ENCODE data around the gene PLXDC2.
A peak's percentile ranks its signal among the peaks of the same experiment; 100 is the strongest.
"Not testable (repeated sequence)": the region's sequence is repeated elsewhere in the genome, so short reads cannot be mapped to it uniquely, and the experiment has no call there.

PLXDC2 gene

DNA sequence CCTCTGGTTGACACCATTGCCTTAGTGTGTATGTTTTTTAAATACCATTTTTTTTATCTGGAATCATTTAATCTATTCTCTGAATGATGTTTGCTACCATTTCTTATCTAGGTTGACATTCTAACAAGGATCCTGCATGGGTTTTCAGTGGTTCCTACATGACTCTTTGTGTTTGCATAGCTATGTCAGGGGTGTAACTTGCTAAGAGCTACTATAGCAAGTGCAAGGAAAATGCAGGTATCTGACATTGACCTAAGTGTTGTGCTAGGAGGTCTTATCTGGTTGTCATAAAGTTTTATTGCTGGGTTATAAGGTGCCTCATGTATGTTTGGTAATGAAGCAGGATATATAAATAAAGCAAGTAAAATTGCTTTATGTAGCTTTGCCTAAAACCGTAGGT is 183.2 kb downstream of the PLXDC2 start:
- TF ChIP-seq CTCF (conservative IDR thresholded peaks at IDR 0.05), result no peak
- peak overlapping the region; percentile 48 for H3K27ac ChIP-seq

- H3K27ac ChIP-seq, result not testable (repeated sequence)
These were observed 185.8 kb downstream of the PLXDC2 start for GRCh38 chr10:20002026-20002425.

DNA sequence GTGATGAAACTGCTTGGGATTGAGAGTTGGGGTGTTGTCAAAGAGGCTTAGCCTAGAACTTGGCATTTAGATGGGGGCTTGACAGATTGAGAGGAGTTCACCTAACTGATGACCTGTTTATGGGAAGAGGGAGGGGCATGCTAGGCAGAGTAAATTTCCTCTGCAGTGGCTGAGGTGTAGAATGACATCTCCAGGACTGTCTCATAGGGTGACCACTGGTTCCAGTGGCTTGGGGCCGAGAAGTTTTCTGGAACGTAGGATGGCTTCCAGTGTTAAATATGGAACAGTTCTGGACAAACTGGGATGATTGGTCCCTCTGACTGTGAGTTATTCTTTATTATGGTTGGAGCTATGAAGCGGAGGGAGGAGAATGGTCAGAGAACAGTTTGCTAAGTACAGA is 186.4 kb downstream of the PLXDC2 start:
- TF ChIP-seq CTCF (conservative IDR thresholded peaks at IDR 0.05), result no peak
- H3K27ac ChIP-seq, result no peak overlapping the region

- TF ChIP-seq CTCF (conservative IDR thresholded peaks at IDR 0.05), result no peak
- no peak overlapping the region for H3K27ac ChIP-seq
These were observed 187.9 kb downstream of the PLXDC2 start for GRCh38 chr10:20004087-20004523.

DNA sequence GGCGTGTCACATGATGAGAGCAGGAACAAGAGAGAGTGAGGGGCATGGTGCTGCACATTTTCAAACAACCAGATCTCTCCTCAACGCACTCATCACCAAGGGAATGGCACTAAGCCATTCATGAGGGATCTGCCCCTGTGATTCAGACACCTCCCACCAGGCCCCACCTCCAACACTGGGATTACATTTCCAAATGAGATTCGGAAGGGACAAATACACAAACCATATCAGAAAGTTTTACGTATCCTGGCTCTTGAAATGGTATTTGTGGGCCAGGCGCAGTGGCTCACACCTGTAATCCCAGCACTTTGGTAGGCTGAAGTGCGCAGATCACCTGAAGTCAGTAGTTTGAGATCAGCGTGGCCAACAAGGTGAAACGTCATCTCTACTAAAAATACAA is 189.4 kb downstream of the PLXDC2 start:
- no peak overlapping the region for H3K27ac ChIP-seq
- TF ChIP-seq CTCF (conservative IDR thresholded peaks at IDR 0.05), result no peak

GRCh38 chr10:20006169-20006870 is 190.1 kb downstream of the PLXDC2 start:
- TF ChIP-seq CTCF (conservative IDR thresholded peaks at IDR 0.05), result no peak
- H3K27ac ChIP-seq, result no peak overlapping the region

DNA sequence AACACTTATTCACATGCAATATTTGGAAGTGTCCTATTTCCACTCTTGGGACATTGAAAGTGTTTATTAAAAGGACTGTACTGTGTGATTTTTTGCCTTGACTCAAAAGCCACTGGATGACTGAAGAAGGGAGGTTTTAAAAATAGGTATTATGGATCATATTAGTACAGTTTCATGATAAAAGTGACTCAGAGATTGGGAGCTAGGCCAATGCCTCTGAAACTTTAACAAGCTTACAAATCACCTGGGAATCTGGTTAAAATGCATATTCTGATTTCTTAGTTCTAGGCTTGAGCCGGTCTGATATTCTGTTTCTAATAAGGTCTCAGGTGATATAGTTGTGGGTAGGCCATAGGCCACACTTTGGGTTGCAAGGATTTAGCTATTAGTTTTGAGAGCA is 191.2 kb downstream of the PLXDC2 start:
- TF ChIP-seq CTCF (conservative IDR thresholded peaks at IDR 0.05), result no peak
- H3K27ac ChIP-seq, result no peak overlapping the region

GRCh38 chr10:20013991-20014750 is 197.9 kb downstream of the PLXDC2 start:
- TF ChIP-seq CTCF (conservative IDR thresholded peaks at IDR 0.05), result no peak
- H3K27ac ChIP-seq, result no peak overlapping the region
